ENCODE measurements around the gene GPM6B.

Gene GPM6B

DNA sequence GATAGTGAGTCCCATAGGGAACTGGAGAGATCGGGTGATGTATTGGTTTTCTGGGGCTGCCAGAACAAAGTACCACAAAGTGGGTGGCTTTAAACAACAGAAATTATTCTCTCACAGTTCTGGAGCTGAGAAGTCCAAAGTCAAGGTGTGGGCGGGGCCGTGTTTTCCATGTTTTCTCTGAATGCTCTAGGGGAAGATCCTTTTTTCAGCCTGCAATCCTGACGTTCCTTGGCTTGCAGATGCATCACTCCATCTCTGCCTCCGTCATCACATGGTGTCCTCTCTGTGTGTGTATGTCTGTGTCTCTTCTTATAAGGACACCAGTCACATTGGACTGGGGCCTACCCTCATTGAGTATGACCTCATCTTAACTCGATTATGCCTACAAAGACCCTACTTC is 7.9 kb upstream of the GPM6B start:
- no peak for DNase-seq

- DNase-seq: no peak
Measured at GRCh38 chrX:13821738-13822137, 4.8 kb upstream of the GPM6B start.

DNA sequence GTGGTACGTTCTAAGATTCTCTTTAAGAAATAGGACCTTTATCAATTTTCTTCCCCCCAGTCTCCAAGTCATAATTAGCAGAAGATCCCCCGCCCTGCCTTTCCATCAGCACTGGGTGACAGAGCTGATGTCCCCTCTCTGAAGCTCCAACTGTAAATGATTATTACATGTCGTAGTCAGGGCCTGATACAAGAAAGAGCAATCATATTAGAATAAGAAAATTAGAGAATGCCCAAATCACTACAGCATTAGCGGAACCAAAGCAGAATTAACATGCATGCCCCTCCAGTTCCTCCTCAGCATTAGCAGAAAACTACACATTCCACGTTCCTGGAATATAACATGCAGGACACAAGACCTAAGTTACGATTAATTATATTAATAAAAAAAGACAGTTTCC is 717 bp downstream of the GPM6B start:
- no peak for DNase-seq

DNA sequence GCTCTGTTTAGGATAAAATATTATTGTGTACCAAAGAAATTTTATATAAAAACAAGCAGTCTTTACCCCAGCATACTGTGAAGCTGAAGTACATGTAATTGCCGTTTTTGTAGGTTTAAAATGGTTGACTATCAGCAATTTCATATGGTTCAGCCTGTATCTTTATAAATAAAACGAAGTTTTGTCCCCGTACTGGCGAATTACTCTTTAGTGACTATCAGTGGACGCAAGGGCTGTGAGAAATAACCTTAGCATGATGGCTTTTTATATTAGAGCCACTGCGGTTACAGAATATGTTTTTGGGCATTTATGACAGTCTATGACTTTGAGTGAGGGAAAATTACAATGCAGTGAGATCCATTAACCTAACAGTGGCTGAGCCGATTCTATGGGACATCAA is 1.2 kb downstream of the GPM6B start:
- DNase-seq: no peak

- DNase-seq: no peak
Measured at GRCh38 chrX:13808865-13809264, 8.0 kb downstream of the GPM6B start.

DNA sequence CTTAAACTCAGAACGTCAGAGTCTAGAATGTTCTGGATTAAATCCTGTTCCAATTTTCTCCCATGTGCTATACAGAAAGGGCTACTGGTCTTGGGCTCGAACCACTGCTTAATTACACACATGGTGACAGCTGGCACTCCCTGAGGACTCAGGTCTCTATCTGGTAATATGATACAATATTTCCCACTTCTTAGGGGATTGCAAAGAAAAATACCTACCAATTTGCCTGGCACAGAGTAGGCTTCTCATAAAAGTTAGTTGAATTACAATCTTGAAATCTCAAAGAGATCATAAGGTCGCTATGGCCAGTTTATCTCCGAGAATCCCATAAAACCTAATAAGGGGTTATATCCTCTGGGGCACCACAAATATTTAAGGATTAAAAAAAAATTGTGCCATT is 8.6 kb downstream of the GPM6B start:
- DNase-seq: no peak

DNA sequence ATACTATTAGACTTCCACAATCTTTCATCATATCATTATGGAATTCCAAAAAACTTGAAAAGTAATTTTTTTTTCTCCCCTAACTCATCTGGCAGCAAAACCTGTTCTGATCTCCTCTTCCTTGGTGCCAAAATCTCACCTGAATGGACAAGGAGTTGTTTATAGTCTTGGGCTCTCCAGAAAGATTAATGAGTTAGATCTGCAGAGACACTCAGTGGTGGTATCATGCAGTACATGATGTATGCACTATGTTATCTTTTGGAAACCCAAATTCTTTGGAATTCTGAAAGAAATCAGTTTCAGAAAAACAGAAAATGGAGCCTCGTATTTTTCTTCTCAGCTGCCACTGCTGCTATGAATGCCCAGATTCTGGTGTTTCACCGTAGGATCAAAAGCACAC is 11.7 kb downstream of the GPM6B start:
- DNase-seq: no peak

DNA sequence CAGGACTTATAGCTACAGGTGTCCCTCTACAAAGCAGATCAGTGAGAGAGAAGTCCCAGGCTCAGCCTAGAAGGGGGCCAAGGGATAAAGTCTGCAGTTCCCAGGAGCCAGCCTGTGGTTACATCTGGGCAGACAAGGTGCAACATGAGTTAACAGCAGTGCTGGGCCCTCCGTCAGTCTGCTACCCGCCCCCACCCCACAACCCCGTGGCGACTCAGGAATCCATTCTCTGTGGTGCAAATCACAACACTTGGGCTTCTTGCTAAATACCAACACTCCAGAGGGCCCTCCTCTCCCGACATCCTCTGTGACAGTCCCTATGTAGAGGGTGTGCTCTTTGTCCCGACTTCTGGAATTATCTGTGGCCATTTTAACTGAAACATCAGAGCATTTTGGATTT is 13.8 kb downstream of the GPM6B start:
- no peak for DNase-seq

- no peak for DNase-seq
Measured at GRCh38 chrX:13798184-13798583, 18.7 kb downstream of the GPM6B start.

DNA sequence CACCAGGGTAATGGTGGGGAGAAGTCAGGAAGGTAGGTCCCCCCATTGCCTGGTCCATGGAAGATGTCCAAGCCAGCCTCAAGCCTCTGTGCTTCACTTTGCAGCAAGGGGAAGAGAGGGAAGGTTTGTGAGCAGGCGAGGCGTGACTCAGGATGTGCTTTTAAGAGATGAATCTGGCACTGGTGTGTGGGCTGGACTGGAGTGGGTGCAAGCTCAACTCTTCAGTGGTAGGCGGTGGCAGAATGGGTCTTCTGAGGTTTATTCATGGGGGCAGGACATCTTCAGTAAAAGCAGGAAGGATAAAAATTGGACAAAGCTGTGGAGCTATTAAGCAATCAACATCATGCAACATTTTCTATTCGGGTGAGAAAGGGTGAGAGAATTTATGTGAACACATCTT is 19.4 kb downstream of the GPM6B start:
- no peak for DNase-seq

- no peak for DNase-seq
Measured at GRCh38 chrX:13794417-13794816, 22.5 kb downstream of the GPM6B start.

GRCh38 chrX:13793897-13794296 is 23.0 kb downstream of the GPM6B start:
- DNase-seq: no peak

DNA sequence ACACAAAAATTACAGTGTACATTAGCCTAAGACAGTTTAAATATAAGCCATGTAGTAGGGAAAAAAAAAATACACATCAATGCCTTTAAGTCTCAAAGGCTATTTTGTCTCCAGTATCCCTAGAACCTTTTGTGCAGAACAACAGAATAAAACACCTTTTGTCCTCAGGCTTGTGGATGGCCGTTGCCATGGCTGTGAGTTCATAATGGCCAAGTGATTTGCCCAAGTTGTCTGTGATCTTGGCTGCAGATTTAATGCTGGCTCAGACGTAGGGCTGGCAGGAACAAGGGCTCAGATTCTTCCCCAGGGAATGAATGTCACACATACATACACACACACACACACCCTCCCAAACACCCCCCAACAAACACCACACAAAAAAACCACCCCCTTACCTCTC is 25.3 kb downstream of the GPM6B start:
- no peak for DNase-seq

GRCh38 chrX:13791145-13791544 is 25.7 kb downstream of the GPM6B start:
- DNase-seq: no peak

DNA sequence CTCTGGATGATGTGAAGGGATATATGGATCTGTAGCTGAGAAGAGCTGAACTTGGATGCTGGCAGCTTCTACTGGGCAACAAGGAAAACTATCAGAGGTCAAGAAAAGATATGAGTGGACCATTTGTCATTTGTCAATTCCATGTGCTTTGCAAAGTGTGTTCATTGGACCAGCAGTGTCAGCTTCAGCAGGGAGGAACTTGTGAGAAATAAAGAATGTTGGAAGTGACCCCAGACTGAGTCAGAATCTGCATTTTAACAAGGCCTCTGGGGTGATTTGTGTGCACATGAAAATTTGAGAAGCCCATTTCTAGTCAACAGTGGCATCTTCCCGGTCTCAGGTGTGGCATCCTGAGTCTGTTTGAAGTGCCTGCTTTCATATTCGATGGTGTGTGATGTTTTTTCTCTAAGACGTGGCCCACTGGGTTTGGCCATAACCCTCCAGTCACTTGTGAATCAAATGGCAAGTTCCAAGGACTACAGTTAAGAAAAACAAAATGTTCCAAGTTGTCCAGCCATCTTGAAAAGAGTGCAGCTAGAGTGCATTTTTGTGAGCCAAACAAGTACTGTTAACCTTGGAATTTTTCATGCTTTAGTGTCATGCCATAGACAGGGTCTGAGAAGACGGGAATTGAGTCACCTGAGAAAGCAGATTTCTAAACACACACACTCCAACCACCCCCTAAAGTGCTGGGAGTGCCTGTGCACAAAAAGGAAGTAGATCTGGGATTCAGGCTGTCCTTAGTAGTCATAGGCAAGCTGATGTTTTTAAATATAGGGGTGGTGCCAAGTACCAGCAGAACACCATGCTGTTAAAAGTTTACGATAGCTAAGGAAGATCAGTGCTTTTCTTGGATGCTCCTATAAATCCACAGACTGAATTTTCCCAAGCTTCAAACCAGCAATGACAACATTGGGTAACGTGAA is 26.4 kb downstream of the GPM6B start:
- no peak for DNase-seq

GRCh38 chrX:13786048-13786447 is 30.8 kb downstream of the GPM6B start:
- no peak for DNase-seq

- DNase-seq: no peak
Measured at GRCh38 chrX:13780868-13781427, 35.9 kb downstream of the GPM6B start.

GRCh38 chrX:13778916-13779315 is 38.0 kb downstream of the GPM6B start:
- DNase-seq: no peak

DNA sequence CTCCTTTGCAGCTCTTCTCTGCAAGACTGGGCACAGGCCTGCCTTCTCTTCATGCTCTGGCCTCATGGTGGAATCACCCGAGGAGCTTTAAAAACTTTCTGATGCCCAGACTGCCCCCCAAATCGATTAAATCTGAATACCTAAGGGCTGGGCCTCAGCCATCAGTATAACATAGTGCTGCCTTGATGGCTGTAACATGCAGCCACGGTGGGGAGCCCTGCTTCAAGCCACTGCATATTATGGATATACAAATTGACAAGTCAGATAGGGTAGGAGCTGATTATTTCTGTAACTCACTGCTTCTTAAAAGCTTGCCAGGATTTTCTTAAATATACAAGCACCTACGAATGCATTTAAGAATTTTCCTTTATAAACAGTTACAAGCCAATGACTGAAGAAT is 40.5 kb downstream of the GPM6B start:
- DNase-seq: no peak

DNA sequence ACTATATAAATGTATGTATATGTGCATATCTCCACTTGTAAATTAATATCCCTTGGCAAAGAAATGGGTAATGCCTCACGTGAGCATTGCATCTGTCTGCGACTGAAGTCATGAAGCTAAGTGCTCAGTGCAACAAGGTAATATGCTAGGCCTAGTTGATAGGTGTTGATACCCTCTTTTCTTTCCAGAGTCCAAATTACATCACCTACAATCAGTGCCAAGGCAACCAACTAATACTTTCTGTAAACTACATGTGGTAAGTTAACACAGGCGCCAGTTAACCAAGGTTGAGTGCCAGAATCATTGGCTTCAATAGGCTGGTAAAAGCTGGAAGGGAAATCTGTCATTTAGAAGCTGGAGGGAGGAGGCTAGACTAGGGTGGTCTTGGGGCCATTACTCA is 41.1 kb downstream of the GPM6B start:
- no peak for DNase-seq

- no peak for DNase-seq
Measured at GRCh38 chrX:13774696-13775095, 42.2 kb downstream of the GPM6B start.

GRCh38 chrX:13770013-13770535 is 46.8 kb downstream of the GPM6B start:
- DNase-seq: no peak

- no peak for DNase-seq
Measured at GRCh38 chrX:13768939-13769338, 48.0 kb downstream of the GPM6B start.

GRCh38 chrX:13764765-13765164 is 52.1 kb downstream of the GPM6B start:
- DNase-seq: no peak

GRCh38 chrX:13764281-13764680 is 52.6 kb downstream of the GPM6B start:
- no peak for DNase-seq
